Type B pancreatic cell (in vitro differentiated cells): Measurements from ENCODE around the gene COL11A1. TPM values are rescaled to one million over a fixed set of nuclear protein-coding genes. Genes with fewer than 3 reads are reported as not detected.

Experiments
- DNase-seq: peaks from one replicate; pipeline ENCODE4 v3.0.0; 2021; ENCODE audit warnings: mixed read lengths; ENCODE audit not compliant: unreplicated experiment; ENCODE audit errors: extremely low spot score
- H3K27ac Mint-ChIP-seq: 2 replicates; pipeline ENCODE4 v1.8.0; 2021; ENCODE audit warnings: mild to moderate bottlenecking, mixed read lengths
- H3K27me3 Mint-ChIP-seq: 2 replicates; pipeline ENCODE4 v1.8.0; 2021; ENCODE audit warnings: mixed read lengths
- H3K36me3 Mint-ChIP-seq: 2 replicates; pipeline ENCODE4 v1.8.0; 2021; ENCODE audit warnings: mixed read lengths
- H3K4me1 Mint-ChIP-seq: one replicate; pipeline ENCODE4 v1.8.0; 2021; ENCODE audit warnings: mixed read lengths; ENCODE audit not compliant: unreplicated experiment
- H3K4me3 Mint-ChIP-seq: 2 replicates; pipeline ENCODE4 v1.8.0; 2021; ENCODE audit warnings: mild to moderate bottlenecking, mixed read lengths
- H3K9me3 Mint-ChIP-seq: 2 replicates; pipeline ENCODE4 v1.8.0; 2021; ENCODE audit warnings: mixed read lengths
- CTCF ChIP-seq: fragments of 200-600 bp; sonication (generic); conservative IDR thresholded peaks from 2 replicates; pipeline ENCODE4 v1.5.0; 2021; ENCODE audit warnings: antibody characterized with exemption, mild to moderate bottlenecking
- total RNA-seq: library from RNA; stranded (reverse); gene quantifications from 2 replicates; pipeline ENCODE4 v1.2.1, GENCODE V29; 2021; ENCODE audit warnings: low replicate concordance

The COL11A1 gene
- total RNA-seq, 1 donor from 2014 or later = 58.3 TPM

- Mint-ChIP-seq H3K27ac (peak overlapping the region; percentile 22), H3K4me3 (peak overlapping the region; percentile 90), H3K27me3 (peaks cover 42% of the 10 kb centered on the region), H3K4me1 (peaks cover 16% of the 10 kb centered on the region), H3K9me3 (no peaks in the 10 kb centered on the region), H3K36me3 (no peaks in the 10 kb centered on the region)
- no peak for TF ChIP-seq CTCF
- DNase-seq = no peak
Observed at GRCh38 chr1:103107741-103108375, 464 bp downstream of the COL11A1 start.

GRCh38 chr1:103106426-103107341, 1.6 kb downstream of the COL11A1 start:
- Mint-ChIP-seq H3K27me3 (peaks cover 39% of the 10 kb centered on the region), H3K27ac (peak overlapping the region; percentile 21), H3K36me3 (no peaks in the 10 kb centered on the region), H3K4me1 (peaks cover 16% of the 10 kb centered on the region), H3K4me3 (peak overlapping the region; percentile 90), H3K9me3 (no peaks in the 10 kb centered on the region)
- peak; percentile 84 for TF ChIP-seq CTCF
- peak; percentile 68 for DNase-seq

- Mint-ChIP-seq H3K4me3 (no peak overlapping the region), H3K27me3 (peaks cover 2% of the 10 kb centered on the region), H3K36me3 (no peaks in the 10 kb centered on the region), H3K4me1 (peaks cover 3% of the 10 kb centered on the region), H3K9me3 (no peaks in the 10 kb centered on the region), H3K27ac (no peak overlapping the region)
- TF ChIP-seq CTCF = no peak
- DNase-seq = no peak
Observed at GRCh38 chr1:103101399-103101798, 6.9 kb downstream of the COL11A1 start.

GRCh38 chr1:103089221-103089620, 19.1 kb downstream of the COL11A1 start:
- Mint-ChIP-seq H3K4me3 (no peak overlapping the region), H3K4me1 (no peaks in the 10 kb centered on the region), H3K36me3 (no peaks in the 10 kb centered on the region), H3K9me3 (no peaks in the 10 kb centered on the region), H3K27ac (no peak overlapping the region), H3K27me3 (no peaks in the 10 kb centered on the region)
- no peak for DNase-seq
- no peak for TF ChIP-seq CTCF

- Mint-ChIP-seq H3K36me3 (no peaks in the 10 kb centered on the region), H3K4me3 (no peak overlapping the region), H3K27me3 (no peaks in the 10 kb centered on the region), H3K9me3 (no peaks in the 10 kb centered on the region), H3K4me1 (no peaks in the 10 kb centered on the region), H3K27ac (no peak overlapping the region)
- no peak for DNase-seq
- TF ChIP-seq CTCF = no peak
Observed at GRCh38 chr1:103087256-103087655, 21.1 kb downstream of the COL11A1 start.
